H1 (cell line): Measurements from ENCODE around the gene IL1RAP. TPM values are rescaled to one million over a fixed set of nuclear protein-coding genes. Genes with fewer than 3 reads are reported as not detected.

Experiments
- CHD7 ChIP-seq: fragments of 300-600 bp; sonication (generic); IDR thresholded peaks from 2 replicates; pipeline ENCODE4 v1.7.1; 2012; ENCODE audit warnings: low read length, moderate library complexity, mild to moderate bottlenecking, inconsistent platforms; ENCODE audit not compliant: insufficient replicate concordance
- CTBP2 ChIP-seq: IDR thresholded peaks from 2 replicates; pipeline ENCODE4 v1.7.0; 2011; ENCODE audit warnings: borderline replicate concordance, mild to moderate bottlenecking, moderate library complexity, mixed read lengths, low read length; ENCODE audit not compliant: insufficient read depth, insufficient read length
- GABPA ChIP-seq: IDR thresholded peaks from 2 replicates; pipeline ENCODE4 v1.6.1; 2011; ENCODE audit warnings: mild to moderate bottlenecking, low read length, moderate library complexity, borderline replicate concordance; ENCODE audit not compliant: insufficient read depth
- HDAC2 ChIP-seq, 2 experiments: fragments of 300-600 bp in 1 of 2; sonication (generic) in 1 of 2; IDR thresholded peaks; 2 replicates each; pipeline ENCODE4 v1.6.1; 2011 to 2012; ENCODE audit warnings: low read depth in 2 of 2, low read length in 2 of 2, mild to moderate bottlenecking in 2 of 2, moderate library complexity in 2 of 2, borderline replicate concordance in 1 of 2, inconsistent platforms in 1 of 2
- KDM4A ChIP-seq: IDR thresholded peaks from one replicate; pipeline ENCODE4 v1.7.1; 2012; ENCODE audit warnings: low read depth, mild to moderate bottlenecking, moderate library complexity, low read length, inconsistent platforms; ENCODE audit not compliant: severe bottlenecking
- MAFK ChIP-seq: IDR thresholded peaks from 2 replicates; pipeline ENCODE4 v1.6.1; 2012; ENCODE audit warnings: low read depth, mild to moderate bottlenecking, improper control_type of control experiment, low read length
- NRF1 ChIP-seq: IDR thresholded peaks from 2 replicates; pipeline ENCODE4 v1.6.1; 2011; ENCODE audit warnings: mild to moderate bottlenecking, low read depth, low read length, improper control_type of control experiment
- SIX5 ChIP-seq: IDR thresholded peaks from 2 replicates; pipeline ENCODE4 v1.6.1; 2011; ENCODE audit warnings: mild to moderate bottlenecking, low read depth, low read length
- SP1 ChIP-seq: IDR thresholded peaks from 2 replicates; pipeline ENCODE4 v1.6.1; 2011; ENCODE audit warnings: low read depth, low read length
- SP4 ChIP-seq: IDR thresholded peaks from 2 replicates; pipeline ENCODE4 v1.6.1; 2012; ENCODE audit warnings: low read length, inconsistent platforms
- TAF7 ChIP-seq: optimal IDR thresholded peaks from 2 replicates; pipeline ENCODE3; 2011; ENCODE audit warnings: low read depth, mild to moderate bottlenecking, inconsistent platforms, low read length, moderate library complexity, borderline replicate concordance
- polyA plus RNA-seq, 7 experiments: library from polyadenylated mRNA; depleted of rRNA in 3 of 7; stranded (reverse) in 5 of 7; unstranded in 2 of 7; fragments of >200 nt in 5 of 7; fragments of 200-250 nt in 2 of 7; gene quantifications; 1 replicate in 5 of 7; 2 replicates in 1 of 7; 4 replicates in 1 of 7; pipeline versions ENCODE4 v1.2.1 to v1.2.3, GENCODE V29; 2011 to 2013; ENCODE audit warnings: missing spikeins in 2 of 7, mixed read lengths in 2 of 7
- total RNA-seq: library from RNA; stranded (reverse); fragmentation: NEBNext Ultra II Directional; extraction: Animal tissue kit (Norgen Biotek cat#: 25700); gene quantifications from 2 replicates; pipeline ENCODE4 v1.2.1, GENCODE V29; 2021

IL1RAP gene
- total and polyA plus RNA-seq, 2 of the 8 experiments (the other 6 are each of a cell fraction or from before 2014, with no cell fraction given): 2.4 to 3.9 TPM

- TF ChIP-seq CHD7 (no peak), NRF1 (no peak), HDAC2 (IDR thresholded peaks at IDR 0.05; ENCODE audit: borderline replicate concordance in 1 of 2, low read depth in 2 of 2, low read length in 2 of 2) (no peak), KDM4A (no peak), SIX5 (no peak), TAF7 (no peak), GABPA (no peak), SP4 (no peak), CTBP2 (no peak), MAFK (no peak), SP1 (no peak)
Observed at GRCh38 chr3:190542846-190543245, 29.0 kb downstream of the IL1RAP start (continued).
